HG03135 (cell line): Measurements from ENCODE around the gene GNAQ.

ENCODE experiments used
- ATAC-seq: cut with Tn5 transposase; IDR thresholded peaks from one replicate; pipeline ENCODE4 v1.9.1; 2021; ENCODE audit warnings: mild to moderate bottlenecking, moderate library complexity; ENCODE audit not compliant: unreplicated experiment

GNAQ gene

DNA sequence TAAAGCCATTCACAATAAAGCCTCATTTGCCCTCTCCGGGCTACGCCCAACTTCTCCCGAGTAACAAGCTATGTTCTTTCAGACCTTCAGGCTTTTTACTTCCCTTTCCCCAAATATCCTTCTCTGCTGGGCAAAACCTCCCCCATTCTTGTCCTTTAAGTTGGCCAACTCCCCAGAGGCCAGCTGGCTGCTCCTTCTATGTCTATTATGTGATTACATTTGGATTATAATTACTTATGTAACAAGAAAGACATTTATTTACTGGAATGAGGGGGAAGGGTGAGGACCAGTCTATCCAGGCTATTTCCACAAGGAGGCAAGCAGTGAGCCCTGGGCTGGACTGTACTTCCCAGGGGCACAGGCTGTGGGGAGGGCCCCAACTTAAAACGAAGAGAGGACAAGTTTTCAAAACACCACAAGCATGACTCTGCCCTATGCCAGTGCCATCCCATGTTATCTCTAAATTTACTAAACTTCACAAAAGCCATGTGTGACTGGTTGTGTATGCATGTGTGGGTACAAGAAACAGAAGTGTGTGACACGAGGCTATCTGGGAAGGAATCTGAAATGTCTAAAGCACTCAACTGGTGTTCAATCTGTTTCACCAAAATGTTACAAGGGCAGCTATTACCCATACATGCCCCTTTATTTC, 84.5 kb downstream of the GNAQ start:
- no peak for ATAC-seq

GRCh38 chr9:77946296-77946695, 85.3 kb downstream of the GNAQ start:
- no peak for ATAC-seq

DNA sequence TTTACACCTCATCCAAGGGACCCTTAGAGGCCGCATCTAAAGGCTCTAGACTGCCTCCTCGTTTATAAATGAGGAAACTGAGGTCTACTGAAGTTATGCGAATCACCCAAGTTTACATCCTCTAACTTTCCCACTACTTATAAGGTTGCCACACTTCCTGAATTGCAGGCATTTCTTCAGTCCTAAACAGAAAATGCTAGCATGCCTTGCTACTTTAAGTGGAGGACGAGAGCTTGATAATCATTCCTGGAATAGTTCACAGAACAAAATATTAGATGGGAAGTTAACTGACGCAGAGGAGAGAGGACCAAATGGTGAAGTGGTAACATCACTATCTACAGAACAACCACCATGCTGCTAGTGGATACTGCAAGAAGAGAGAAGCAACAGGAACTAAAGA, 85.8 kb downstream of the GNAQ start:
- no peak for ATAC-seq

DNA sequence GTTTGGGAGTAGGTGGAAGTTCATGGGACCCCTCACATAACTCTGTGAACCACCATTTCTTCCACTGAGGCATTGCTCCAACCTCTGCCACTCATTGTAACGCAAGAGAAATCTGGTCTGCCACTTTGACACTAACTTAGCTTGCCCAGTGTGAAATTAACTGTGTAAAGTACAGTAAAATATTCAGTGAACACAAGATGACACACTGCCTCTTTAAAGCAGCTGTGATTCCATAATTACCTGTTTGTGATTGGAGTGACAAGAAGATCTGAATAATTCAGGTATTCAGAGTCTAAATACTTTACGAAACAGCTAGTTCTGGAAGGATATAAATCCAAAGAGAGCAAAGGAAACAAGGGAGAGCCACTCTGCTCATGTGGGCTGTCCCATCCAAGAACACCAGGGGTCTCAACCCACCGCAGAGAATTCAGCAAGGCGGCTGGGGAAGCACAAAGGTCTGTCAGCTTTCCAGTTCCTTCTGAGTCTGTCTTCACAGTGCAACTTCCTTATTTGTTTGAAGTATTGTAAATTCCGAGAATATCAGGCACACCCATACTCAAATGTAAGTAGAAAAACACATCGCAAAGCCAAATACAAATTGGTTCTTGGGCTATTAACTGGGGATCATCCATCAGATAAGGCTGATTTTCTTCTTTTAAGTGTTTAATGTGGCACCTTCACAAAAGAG, 86.9 kb downstream of the GNAQ start:
- no peak for ATAC-seq

DNA sequence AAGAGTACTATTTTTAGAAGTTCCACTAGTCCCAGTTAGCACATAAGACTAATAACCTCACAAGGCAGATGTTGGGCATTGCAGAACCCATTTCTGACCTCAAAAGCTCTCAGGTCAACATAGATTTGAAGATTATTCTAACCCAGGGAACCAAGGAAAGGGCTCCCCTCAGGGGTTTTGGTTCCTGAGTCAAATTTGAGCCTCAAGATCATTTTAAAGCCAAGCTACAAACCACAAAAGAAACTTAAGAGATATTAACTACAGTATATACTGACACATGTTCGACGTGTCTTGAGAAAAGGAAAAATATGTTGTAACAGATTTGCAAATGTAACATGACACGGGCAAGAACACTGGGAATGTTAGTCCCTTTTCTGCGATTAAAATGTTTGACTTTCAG, 88.6 kb downstream of the GNAQ start:
- no peak for ATAC-seq

DNA sequence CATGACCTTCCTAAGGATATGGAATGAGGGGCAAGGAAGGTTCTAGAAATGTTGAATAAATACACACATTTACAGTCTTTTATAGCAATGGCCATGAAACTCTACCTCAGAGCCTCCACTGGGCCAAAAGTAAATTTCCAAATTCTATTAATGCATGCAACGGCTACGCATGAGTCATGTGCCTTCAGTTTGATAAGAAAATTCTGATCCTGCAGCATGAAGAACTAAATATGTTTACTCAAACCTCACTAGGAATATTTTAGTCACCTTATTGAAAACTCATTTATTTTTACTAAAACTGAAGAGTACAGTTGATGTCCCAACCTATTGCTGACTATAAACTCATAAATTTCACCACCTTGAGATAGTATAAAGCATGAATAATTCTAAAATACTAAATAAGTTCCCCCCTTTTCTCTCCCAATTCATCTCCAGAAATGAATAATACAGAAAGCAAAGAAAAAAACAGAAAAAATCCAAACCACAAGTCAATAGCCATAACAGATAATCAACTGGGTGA, 92.4 kb downstream of the GNAQ start:
- ATAC-seq, result no peak

DNA sequence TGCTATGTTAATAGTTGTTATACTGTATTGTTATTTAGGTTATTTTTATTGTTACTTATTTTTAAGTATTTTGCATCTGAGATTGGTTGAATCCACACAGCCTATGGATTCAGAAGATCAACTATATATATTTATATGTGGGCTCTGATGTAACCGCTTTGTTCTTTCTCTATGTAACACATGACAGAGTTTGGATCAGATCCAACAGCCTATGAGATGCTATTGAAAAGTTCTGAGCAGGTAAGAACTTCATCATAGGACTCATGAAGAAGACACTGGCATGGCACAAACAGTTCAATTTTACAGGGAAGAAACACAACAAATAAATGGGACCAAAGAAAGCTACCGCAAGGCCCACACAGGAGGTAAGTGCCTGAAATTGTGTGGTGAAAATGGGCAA, 93.4 kb downstream of the GNAQ start:
- no peak for ATAC-seq

DNA sequence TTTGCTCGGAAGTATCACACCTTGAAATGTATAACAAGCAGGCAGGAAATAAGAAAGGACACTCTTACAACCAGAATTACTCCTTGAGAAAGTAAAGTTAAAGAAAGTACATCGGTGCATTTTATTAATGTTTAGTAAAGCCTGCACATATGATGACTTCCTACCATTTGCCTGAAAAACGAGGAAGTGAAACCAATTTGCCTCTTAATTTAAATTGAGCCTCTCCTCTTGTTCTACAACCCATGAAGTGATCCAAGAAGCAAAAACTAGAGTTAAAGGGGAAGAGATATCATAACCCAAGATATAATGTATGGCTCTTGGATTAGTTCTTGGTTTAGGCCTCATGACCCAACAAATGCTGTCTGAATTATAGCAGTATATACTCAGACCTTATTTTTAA, 95.6 kb downstream of the GNAQ start:
- ATAC-seq, result no peak

- no peak for ATAC-seq
Measured at GRCh38 chr9:77935211-77935610, 96.4 kb downstream of the GNAQ start.

DNA sequence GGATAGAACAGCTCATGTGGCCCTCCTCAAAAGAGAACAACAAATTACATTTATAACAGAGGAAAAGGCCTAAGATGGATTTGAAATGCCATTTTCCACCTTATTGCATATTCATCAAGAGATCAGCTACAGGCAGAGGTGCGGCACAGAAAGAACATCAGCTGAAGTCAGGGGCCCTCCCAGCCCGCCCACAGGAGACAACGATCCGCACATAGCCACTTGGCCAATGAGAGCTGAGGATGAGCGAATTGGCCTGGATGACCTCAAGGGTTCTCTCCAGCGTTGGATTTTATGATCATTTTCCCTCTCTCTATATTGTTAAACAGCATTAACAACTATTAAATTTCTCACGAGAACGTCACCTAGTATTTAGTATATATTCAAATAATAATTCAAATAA, 97.6 kb downstream of the GNAQ start:
- no peak for ATAC-seq

DNA sequence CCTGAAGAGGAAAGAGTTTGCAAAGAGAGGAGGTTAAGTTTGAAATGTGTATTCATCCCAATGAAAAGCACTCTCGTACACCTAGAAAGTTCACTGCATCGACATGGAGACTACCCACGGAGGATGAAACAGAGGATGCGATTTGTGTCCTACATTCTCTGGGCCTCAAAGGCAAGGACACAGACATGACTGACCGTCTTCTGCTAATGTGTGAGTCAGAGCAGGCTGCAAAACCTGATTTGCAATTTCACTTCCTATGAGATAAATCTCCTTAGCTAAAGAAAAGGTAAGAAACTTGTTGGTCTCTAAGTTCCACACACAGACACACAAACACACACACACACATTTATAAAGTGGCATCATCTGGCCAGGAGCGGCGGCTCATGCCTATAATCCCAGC, 98.6 kb downstream of the GNAQ start:
- ATAC-seq, result no peak

- ATAC-seq, result no peak
Measured at GRCh38 chr9:77929942-77930341, 101.7 kb downstream of the GNAQ start.

- no peak for ATAC-seq
Measured at GRCh38 chr9:77927265-77927664, 104.3 kb downstream of the GNAQ start.

DNA sequence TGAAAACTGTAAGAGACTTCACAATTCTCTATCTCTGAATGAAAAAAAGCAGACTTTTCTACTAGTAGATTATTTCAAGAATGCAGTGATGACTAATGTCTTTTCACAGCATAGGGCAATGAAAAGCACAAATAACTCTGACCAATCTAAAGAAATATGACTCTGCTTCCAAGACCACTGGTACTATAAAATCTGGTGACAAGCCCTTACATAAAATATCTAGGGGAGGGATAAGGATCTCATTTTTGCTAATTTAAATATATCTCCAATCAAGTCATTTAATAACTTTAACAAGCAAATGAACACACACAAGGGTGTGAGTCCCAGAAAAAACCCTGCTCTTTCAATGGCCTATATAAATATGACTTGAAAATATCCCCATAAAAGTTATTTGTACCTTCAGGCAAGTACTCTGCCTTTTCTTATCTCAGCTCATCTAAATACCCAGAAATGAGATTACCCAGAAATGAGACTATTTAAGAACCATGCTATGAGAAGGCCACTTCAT, 105.2 kb downstream of the GNAQ start:
- ATAC-seq, result no peak

DNA sequence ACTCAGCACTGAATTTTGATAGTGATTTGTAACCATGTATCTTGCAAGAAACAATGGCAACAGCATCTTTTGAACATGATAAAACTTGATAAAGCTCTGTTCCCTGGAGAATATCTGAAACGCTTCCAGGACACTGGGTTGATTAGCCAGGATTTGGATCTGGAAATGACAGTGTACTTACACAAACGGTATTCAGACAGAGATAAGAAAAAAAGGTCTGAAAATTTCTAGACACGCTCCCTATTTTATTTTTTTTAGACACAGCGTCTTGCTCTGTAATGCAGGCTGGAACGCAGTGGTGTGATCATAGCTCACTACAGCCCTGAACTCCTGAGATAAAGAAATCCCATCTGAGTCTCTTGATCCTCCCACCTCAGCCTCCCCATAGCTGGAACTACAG, 109.0 kb downstream of the GNAQ start:
- ATAC-seq, result no peak

DNA sequence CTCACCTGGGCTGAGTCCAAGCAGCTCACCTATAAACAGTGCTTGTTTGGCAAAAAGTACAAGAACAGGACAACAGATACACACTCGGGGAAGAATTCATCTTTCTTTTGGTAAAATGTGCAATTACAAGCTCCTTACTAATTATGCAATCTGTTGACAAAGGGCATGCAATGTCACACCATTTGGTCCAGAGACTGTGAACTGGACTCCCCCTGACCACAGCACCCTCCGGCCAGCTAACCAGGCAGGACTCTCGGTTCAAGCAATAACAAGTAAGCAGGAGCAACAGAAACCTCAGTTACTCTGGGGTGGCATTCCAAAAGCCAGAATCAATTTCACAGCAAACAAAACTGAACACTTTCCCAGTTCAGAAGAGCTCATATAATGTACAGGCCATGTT, 113.8 kb downstream of the GNAQ start:
- no peak for ATAC-seq

DNA sequence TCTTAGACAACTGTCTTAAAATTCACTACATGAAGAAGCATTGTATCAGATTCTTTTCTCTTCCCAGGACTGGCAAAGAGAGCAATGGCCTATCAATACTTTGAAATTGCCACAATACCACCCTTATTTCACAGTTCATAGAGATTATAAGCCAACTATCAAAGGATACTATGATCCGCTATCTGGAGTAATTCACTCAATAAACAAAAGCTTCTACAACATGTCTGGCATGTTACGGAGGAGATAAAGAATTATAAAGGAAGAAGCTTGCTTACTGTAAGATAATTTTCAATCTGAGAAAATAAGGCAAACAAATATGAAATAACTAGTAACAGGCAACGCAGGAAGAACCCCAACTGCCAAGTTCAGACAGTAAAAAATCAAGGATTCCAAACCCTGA, 114.8 kb downstream of the GNAQ start:
- no peak for ATAC-seq

- ATAC-seq, result no peak
Measured at GRCh38 chr9:77916410-77916819, 115.2 kb downstream of the GNAQ start.

GRCh38 chr9:77915744-77916143, 115.9 kb downstream of the GNAQ start:
- ATAC-seq, result no peak

- no peak for ATAC-seq
Measured at GRCh38 chr9:77912895-77913693, 118.5 kb downstream of the GNAQ start.

GRCh38 chr9:77911928-77912327, 119.7 kb downstream of the GNAQ start:
- no peak for ATAC-seq

DNA sequence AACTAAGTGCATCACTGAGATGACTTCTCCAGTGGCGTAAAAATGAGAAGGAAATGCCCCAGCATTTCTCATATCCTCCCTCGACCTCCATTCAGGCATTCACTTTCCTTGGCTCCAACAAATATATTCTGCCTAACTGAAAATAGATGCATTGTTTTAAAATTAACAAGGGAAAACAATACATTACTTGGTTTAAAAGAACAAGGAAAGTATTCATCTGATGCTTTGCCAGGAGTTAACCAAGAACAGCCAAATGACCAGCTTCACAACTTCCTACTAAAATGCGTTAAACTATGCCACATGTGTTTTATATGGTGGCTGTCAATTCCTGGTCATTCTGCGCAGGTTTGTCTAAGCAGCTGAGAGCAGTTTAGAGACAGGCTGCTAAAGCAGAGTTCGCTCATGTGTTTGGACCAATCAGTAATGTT, 121.4 kb downstream of the GNAQ start:
- ATAC-seq, result no peak
